ENCODE measurements around the gene PERM1.
"Not testable (repeated sequence)": the region's sequence is repeated elsewhere in the genome, so short reads cannot be mapped to it uniquely, and the experiment has no call there.

PERM1 gene

GRCh38 chr1:997713-997992, 15.8 kb upstream of the PERM1 start:
- DNase-seq = no peak

DNA sequence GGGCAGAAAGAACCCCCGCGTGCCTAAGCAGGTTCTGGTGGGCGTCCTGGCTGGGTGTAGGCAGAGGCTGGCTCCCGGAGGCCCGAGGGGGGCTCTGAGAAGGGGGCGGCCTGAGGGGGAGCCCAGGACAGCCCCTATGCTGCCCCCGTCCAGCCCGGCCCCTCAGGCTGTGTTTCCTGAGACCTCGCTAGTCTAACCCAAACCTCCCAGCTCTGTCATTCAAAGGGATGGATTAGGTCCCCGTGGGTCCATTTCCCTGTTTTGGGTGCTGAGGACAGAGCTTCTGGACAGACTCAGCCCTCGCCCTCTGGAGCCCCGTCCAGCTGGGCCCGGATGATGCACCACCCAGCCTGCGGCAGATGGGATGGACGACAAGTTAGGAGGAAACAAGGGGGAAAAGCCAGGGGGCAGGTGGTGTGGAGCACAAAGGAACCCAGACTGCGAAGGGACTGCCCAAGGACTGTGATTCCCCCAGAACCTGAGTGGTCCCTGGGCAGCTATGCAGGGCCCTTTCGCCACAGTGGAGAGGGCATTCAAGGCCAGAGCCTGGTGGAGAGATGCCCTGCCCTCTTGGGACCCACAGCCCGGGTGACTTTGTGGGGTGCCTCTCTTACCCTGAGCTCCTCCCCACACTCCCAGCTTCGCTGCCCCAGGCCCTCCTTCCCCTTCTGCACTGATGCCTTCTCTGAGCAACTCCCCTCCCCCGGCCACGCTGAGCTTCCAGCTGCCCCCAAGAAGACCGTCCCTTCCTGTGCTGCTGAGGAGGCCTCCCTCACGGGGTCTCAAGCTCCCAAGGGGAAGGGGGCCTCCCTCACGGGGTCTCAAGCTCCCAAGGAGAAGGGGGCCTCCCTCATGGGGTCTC, 15.2 kb upstream of the PERM1 start:
- no peak for DNase-seq

- no peak for DNase-seq
Observed at GRCh38 chr1:995665-996633, 14.1 kb upstream of the PERM1 start.

DNA sequence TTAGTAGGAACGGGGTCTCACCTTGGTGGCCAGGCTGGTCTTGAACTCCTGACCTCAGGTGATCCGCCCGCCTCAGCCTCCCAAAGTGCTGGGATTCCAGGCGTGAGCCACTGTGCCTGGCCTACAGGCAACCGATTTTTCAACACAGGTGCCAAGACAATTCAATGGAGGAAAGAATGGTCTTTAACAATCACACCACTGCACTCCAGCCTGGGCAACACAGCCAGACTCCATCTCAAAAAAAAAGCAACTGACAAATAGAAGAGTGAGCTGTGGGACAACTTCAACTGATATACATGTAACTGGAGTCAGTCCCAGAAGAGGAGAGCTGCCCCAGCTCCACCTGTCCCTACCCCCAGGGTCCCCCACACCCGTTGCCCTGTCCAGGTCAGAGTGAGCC, 12.7 kb upstream of the PERM1 start:
- not testable (repeated sequence) for DNase-seq

- no peak for DNase-seq
Observed at GRCh38 chr1:993379-993995, 11.6 kb upstream of the PERM1 start.

DNA sequence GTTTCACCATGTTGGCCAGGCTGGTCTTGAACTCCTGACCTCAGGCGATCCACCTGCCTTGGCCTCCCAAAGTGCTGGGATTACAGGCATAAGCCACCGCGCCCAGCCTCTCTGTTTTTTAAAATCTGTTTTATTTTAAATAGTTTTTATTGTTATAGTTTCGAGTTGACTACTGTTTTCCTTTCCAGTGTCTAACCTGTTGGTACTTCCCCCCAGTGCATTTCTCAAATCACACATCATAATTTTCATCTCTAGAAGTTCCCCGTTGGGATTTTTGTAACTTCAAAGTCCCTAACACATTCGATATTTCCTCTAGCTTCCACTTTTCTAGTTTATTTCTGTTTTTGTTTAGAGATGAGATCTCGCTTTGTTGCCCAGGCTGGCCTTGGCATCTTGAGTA, 10.5 kb upstream of the PERM1 start:
- no peak for DNase-seq

DNA sequence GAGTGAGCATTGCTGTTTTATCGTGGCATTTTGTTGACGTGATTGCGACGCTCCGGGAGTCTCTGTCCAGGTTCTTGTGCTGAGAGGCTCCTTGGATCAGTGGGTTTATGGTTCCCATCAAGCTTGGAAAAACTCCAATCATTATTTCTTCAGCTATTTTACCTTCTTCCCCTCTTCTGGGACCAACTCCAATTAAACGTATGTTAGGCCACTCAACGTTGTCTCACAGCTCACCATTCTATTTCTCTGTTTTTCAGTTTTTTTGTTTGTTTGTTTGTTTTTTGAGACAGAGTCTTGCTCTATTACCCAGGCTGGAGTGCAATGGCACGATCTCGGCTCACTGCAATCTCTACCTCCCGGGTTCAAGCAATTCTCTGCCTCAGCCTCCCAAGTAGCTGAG, 10.0 kb upstream of the PERM1 start:
- no peak for DNase-seq

DNA sequence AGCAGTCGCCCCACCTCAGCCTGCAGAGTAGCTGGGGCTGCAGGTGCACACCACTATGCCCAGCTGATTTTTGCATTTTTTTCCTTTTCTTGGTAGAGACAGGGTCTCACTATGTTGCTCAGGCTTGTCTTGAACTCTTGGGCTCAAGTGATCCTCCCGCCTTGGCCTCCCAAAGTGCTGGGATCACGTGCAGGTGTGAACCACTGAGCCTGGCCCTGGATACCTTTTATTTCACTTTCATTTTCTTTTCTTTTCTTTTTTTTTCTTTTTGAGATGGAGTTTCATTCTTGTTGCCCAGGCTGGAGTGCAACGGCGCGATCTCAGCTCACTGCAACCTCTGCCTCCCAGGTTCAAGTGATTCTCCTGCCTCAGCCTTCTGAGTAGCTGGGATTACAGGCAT, 9.4 kb upstream of the PERM1 start:
- not testable (repeated sequence) for DNase-seq

- not testable (repeated sequence) for DNase-seq
Observed at GRCh38 chr1:988061-988460, 6.2 kb upstream of the PERM1 start.

DNA sequence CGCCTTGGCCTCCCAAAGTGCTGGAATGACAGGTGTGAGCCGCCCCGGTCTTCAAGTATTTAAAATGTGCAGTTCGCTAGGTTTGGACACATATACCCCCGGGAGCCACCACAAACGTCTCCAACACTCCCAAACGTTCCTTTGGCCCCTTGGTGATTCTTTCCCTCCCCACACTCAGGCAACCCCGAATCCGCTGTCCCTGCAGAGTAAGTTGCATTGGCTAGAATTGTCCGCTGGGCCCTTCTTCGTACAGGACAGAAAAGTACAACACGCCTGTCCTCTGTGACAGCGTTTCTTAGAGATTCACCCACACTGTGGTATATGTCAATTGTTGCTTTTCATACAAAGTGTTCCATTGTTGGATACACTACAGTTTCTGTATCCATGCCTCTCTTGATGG, 3.2 kb upstream of the PERM1 start:
- no peak for DNase-seq

DNA sequence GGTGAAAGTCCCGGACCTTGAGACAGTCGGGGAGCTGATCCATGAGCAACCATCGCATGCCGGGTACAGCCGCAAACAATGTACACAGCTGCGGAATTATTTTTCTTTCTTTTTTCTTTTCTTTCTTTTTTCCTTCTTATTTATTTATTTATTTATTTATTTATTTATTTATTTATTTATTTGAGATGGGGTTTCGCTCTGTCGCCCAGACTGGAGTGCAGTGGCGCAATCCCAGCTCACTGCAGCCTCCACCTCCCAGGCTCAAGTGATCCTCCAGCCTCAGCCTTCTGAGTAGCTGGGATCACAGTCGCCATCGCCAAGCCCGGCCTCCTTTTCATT, 2.6 kb upstream of the PERM1 start:
- no peak for DNase-seq

DNA sequence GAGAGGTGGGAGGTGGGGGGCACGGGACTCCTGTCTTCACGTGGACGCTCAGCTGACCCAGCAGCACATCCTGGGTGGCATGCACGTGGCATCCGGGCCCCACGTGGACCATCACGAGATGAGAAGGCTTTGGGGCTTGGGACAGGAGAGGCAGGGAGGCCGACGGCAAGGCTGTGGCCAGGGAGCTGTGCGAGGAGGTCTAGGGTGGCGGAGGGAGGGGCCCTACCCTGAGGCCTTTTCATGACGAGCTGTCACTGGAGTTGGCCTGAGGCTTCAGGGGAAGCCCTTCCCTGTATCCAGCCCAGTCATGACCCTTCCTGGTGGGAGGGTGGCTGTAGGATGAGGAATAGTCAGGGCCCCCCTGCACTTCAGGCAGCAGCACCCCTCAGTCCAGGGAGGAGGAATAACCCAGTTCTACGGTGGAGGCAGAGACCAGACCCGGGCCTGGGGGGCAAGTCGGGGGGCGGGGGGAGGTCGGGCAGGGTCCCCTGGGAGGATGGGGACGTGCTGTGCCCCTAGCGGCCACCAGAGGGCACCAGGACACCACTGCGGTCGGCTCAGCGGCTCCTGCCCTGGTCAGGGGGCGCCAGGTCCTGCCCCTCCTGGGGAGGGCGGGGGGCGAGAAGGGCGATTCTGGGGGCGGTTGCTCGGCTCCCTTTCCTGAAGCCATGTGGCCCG, 2.0 kb upstream of the PERM1 start:
- DNase-seq = peak; percentile 56

GRCh38 chr1:982765-983436, 1.0 kb upstream of the PERM1 start:
- DNase-seq = no peak

GRCh38 chr1:981491-981954, 370 bp downstream of the PERM1 start:
- no peak for DNase-seq

DNA sequence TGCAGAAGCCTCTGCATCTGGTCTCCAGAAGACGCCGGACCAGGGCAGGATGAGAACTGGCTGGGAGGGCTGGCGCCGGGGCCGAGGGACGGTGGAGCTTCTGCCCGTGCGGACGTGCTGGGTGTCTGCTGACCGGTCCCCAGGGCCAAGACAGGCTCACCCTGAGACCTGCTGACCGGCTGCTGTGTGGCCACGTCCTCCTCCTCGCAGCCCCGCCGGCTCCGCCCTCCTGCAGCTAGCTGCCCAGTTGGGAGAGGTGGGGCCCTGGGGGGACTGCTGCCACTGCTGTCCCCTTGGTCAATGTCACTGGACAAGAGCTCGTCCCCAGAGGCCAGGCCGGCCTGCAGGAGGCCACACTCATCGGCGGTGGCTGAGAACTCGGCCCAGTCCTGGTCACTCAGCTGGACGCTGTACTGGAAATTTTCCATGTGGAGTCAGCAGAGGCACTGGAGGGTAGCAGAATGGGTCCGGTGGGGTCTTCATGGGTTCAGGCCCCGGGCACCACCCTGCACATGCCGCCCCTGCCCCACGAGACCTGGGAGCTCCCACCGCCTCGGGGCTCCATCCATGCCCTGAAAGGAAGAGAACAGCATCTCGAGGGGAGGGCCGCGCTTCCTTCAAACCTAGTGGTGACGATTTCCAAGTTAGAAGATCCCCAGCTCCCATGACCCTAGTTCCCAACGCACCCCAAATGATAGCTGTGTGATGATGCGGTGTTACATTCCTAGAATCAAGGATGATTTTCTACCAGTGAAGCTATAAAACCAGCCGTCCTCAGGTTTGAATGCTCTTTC, 1.1 kb downstream of the PERM1 start:
- no peak for DNase-seq

DNA sequence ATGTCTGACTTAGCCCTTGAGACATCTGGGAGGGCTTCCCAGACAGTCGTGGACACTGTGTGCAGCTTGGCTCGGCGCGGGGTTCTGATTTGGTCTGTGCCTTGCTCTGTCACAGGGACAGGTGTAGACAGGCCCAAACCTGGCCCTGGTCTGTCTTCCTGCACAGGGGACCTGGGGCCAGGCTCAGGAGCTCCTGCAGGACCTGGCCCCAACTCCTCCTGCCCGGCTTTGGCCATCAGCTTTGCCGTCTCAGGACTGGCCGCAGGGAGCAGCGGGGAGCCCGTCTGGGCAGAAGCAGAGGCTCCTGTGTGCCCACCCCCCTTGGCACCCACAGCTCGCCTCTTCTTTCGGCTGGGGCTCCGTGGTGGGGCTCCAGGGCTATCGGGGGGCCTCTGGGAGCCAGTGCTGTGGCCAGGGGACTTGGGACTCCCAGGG, 1.7 kb downstream of the PERM1 start:
- no peak for DNase-seq

DNA sequence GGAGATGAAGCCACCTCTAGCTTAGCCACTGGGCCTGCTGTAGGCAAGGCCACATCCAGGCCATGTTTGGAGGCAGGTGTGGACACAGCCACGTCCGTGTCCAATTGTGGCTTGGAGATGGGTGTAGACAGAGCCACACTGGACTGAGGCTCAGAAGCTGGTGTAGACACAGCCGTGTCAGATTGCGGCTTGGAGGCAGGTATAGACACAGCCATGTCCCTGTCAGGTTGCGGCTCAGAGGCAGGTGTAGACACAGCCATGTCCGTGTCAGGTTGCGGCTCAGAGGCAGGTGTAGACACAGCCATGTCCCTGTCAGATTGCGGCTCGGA, 2.2 kb downstream of the PERM1 start:
- no peak for DNase-seq

- no peak for DNase-seq
Observed at GRCh38 chr1:978835-979743, 2.8 kb downstream of the PERM1 start.

DNA sequence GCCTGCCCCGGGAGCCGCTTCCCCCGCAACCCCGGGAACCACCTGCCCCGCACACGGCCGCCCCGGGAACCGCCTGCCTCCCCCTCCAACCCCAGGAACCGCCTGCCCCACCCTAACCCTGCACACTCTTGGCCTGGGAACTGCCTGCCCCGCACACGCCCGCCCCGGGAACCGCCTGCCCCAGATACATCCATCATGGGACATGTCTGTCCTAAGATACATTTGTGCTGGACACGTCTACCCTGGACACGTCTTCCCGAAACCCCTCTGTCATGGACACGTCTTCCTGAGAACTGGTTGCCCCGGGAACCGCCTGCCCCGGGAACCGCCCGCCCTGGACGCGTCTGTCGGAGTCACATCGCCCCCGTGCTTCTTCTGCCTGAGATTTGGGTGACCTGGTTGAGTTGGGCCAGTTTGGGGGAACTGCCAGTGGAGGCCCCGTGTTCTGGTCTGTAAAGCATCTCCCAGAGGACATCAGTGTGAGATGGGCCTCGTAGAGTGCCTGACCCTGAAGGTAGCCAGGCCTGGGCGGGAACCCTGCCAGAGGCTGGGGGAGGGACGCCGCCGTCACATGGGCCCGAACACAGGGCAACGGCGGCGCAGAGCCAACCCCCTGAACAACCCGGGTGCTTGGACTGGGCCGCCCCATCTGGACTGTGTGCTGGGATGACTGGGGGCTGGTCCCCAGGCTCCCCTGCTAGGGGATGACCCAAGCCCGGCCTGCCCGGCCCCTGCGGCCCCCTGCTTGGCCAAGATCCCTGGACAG, 3.6 kb downstream of the PERM1 start:
- no peak for DNase-seq

DNA sequence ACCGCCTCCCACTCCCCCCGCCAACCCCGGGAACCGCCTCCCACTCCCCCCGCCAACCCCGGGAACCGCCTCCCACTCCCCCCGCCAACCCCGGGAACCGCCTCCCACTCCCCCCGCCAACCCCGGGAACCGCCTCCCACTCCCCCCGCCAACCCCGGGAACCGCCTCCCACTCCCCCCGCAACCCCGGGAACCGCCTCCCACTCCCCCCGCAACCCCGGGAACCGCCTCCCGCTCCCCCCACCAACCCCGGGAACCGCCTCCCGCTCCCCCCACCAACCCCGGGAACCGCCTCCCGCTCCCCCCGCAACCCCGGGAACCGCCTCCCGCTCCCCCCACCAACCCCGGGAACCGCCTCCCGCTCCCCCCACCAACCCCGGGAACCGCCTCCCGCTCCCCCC, 5.1 kb downstream of the PERM1 start:
- not testable (repeated sequence) for DNase-seq

Data from CD4-positive, alpha-beta T cell treated with Interleukin-21 for 1 hour (primary cell).